ENCODE measurements around the gene TEDC2.

The TEDC2 gene

DNA sequence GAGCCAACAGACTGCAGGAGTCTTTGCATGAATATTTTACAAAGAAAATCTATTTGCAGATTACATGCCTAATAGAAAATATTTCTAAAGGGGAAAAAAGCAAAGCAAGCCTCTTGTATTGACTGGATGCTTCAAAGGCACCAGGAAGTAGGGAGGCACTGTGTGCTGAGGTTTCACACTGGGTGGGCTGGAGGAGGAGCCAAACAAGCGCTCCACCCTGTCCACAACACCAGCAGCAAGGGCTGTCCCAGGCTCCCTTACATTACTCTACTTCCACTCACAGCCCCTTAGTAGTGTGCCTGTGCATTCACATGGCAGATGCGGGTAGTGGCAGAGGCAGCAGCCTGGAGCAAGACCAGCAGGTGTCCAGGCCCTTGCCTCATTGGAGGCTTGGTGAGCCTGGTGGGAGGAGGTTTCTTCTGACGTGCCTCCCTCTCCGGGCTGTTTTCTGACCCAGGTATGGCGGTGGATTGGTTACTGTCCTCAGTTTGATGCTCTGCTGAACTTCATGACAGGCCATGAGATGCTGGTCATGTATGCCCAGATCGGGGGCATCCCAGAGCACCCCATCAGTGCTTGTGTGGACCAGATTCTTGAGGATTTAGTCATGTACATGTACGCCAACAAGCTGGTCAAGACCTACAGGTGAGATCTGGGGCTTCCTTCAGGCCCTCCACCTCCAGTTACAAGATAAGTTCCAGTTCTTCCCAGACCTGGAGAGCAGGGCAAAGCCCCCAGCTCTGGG lies 37.6 kb upstream of the TEDC2 start:
- no peak for TF ChIP-seq EZH2 (optimal IDR thresholded peaks at IDR 0.05; ENCODE audit: low read depth, low read length)
- no peak for TF ChIP-seq EZH2phosphoT487 (IDR thresholded peaks at IDR 0.05; ENCODE audit: low read length)
- TF ChIP-seq, protein P1, sequence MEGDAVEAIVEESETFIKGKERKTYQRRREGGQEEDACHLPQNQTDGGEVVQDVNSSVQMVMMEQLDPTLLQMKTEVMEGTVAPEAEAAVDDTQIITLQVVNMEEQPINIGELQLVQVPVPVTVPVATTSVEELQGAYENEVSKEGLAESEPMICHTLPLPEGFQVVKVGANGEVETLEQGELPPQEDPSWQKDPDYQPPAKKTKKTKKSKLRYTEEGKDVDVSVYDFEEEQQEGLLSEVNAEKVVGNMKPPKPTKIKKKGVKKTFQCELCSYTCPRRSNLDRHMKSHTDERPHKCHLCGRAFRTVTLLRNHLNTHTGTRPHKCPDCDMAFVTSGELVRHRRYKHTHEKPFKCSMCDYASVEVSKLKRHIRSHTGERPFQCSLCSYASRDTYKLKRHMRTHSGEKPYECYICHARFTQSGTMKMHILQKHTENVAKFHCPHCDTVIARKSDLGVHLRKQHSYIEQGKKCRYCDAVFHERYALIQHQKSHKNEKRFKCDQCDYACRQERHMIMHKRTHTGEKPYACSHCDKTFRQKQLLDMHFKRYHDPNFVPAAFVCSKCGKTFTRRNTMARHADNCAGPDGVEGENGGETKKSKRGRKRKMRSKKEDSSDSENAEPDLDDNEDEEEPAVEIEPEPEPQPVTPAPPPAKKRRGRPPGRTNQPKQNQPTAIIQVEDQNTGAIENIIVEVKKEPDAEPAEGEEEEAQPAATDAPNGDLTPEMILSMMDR (IDR thresholded peaks at IDR 0.05; ENCODE audit: low read length), result no peak
- H3K36me3 ChIP-seq (replicated peaks; ENCODE audit: insufficient read depth, low read length), result no peaks in the 10 kb centered on the region
- H4K20me1 ChIP-seq (ENCODE audit: insufficient read depth, low read length), result no peaks in the 10 kb centered on the region
- no peaks in the 10 kb centered on the region for H3K79me2 ChIP-seq (ENCODE audit: low read length)
- H3K9me3 ChIP-seq (replicated peaks; ENCODE audit: insufficient read depth, low read length), result no peaks in the 10 kb centered on the region
- no peaks in the 10 kb centered on the region for H3K27me3 ChIP-seq (replicated peaks; ENCODE audit: insufficient read depth, low read length)
- no peak overlapping the region for H3K27ac ChIP-seq (ENCODE audit: low read length)
- H3K4me2 ChIP-seq (ENCODE audit: low read depth, low read length), result no peak overlapping the region
- H3F3A ChIP-seq (ENCODE audit: insufficient read depth, low read length), result no peaks in the 10 kb centered on the region
- H2AFZ ChIP-seq (ENCODE audit: low read length), result no peak overlapping the region
- no peaks in the 10 kb centered on the region for H3K9me2 ChIP-seq (replicated peaks; ENCODE audit: insufficient read depth, low read length)
- DNase-seq, result no peak
- H3K4me1 ChIP-seq (ENCODE audit: low read length), result no peaks in the 10 kb centered on the region
- no peak overlapping the region for H3K4me3 ChIP-seq (ENCODE audit: low read length)
- no peak overlapping the region for H3K9ac ChIP-seq (ENCODE audit: low read length)

DNA sequence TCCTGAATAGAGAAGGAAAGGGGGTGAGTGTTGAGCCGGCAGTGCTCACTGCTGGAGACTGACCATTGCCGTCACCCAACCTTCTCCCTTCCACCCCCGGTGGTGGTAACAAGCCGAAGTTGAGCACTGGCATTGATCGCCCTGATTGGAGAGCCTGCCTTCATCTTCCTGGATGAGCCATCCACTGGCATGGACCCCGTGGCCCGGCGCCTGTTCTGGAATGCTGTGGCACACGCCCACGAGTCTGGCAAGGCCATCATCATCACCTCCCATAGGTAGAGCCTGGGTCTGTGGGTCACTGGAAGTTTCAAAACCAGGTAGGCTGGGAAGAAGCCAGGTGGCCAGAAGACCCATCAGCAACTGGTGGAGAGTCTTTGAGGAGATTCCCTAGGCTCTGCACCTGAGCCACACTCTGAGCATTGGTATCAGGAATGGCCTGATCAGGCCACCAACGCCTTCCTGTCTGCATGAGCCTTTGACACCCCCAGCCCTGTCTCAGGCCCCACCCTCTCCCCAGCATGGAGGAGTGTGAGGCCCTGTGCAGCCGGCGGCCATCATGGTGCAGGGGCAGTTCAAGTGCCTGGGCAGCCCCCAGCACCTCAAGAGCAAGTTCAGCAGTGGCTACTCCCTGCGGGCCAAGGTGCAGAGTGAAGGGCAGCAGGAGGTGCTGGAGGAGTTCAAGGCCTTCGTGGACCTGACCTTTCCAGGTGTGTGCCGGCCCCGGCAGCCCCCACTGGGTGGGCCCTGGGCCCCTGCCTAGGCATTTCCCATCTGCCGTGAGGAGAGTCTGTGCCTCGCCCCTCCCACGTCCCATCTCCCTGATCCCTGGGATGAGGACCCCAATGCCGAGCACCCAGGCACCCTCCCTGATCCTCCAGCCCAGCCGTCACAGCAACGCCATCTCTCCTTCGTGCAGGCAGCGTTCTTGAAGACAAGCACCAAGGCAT lies 35.6 kb upstream of the TEDC2 start:
- Histone ChIP-seq H4K20me1 (ENCODE audit: insufficient read depth, low read length) (no peaks in the 10 kb centered on the region), H3K4me2 (ENCODE audit: low read depth, low read length) (no peak overlapping the region), H3K79me2 (ENCODE audit: low read length) (peaks cover under 1% of the 10 kb centered on the region; the same call in 1 of the 2 replicates), H3K27ac (ENCODE audit: low read length) (no peak overlapping the region), H3K4me1 (ENCODE audit: low read length) (peaks cover 4% of the 10 kb centered on the region; the same call in 1 of the 2 replicates), H3K9me2 (replicated peaks; ENCODE audit: insufficient read depth, low read length) (no peaks in the 10 kb centered on the region), H3K9ac (ENCODE audit: low read length) (no peak overlapping the region), H3K9me3 (replicated peaks; ENCODE audit: insufficient read depth, low read length) (no peaks in the 10 kb centered on the region), H2AFZ (ENCODE audit: low read length) (no peak overlapping the region), H3K36me3 (replicated peaks; ENCODE audit: insufficient read depth, low read length) (no peaks in the 10 kb centered on the region), H3K27me3 (replicated peaks; ENCODE audit: insufficient read depth, low read length) (no peaks in the 10 kb centered on the region), H3F3A (ENCODE audit: insufficient read depth, low read length) (no peaks in the 10 kb centered on the region), H3K4me3 (ENCODE audit: low read length) (no peak overlapping the region)
- TF ChIP-seq, protein P1 (IDR thresholded peaks at IDR 0.05; ENCODE audit: low read length), result no peak
- TF ChIP-seq EZH2phosphoT487 (IDR thresholded peaks at IDR 0.05; ENCODE audit: low read length) (no peak), EZH2 (optimal IDR thresholded peaks at IDR 0.05; ENCODE audit: low read depth, low read length) (no peak)
- no peak for DNase-seq

- H4K20me1 ChIP-seq (ENCODE audit: insufficient read depth, low read length), result no peaks in the 10 kb centered on the region
- peaks cover 7% of the 10 kb centered on the region for H3K79me2 ChIP-seq (ENCODE audit: low read length)
- peaks cover 4% of the 10 kb centered on the region; the same call in 1 of the 2 replicates for H3K4me1 ChIP-seq (ENCODE audit: low read length)
- no peak for TF ChIP-seq EZH2 (optimal IDR thresholded peaks at IDR 0.05; ENCODE audit: low read depth, low read length)
- TF ChIP-seq, protein P1 (IDR thresholded peaks at IDR 0.05; ENCODE audit: low read length), result no peak
- no peak for TF ChIP-seq EZH2phosphoT487 (IDR thresholded peaks at IDR 0.05; ENCODE audit: low read length)
- no peak overlapping the region for H3K4me2 ChIP-seq (ENCODE audit: low read depth, low read length)
- H3K9me3 ChIP-seq (replicated peaks; ENCODE audit: insufficient read depth, low read length), result no peaks in the 10 kb centered on the region
- DNase-seq, result no peak
- H3K27ac ChIP-seq (ENCODE audit: low read length), result no peak overlapping the region
- H3K27me3 ChIP-seq (replicated peaks; ENCODE audit: insufficient read depth, low read length), result no peaks in the 10 kb centered on the region
- no peaks in the 10 kb centered on the region for H3F3A ChIP-seq (ENCODE audit: insufficient read depth, low read length)
- H3K4me3 ChIP-seq (ENCODE audit: low read length), result no peak overlapping the region
- no peaks in the 10 kb centered on the region for H3K36me3 ChIP-seq (replicated peaks; ENCODE audit: insufficient read depth, low read length)
- H3K9ac ChIP-seq (ENCODE audit: low read length), result no peak overlapping the region
- no peaks in the 10 kb centered on the region for H3K9me2 ChIP-seq (replicated peaks; ENCODE audit: insufficient read depth, low read length)
- no peak overlapping the region for H2AFZ ChIP-seq (ENCODE audit: low read length)
Measured at GRCh38 chr16:2425008-2425518, 34.8 kb upstream of the TEDC2 start.
